T-helper 1 cell treated with Interleukin-12 subunit alpha and Interleukin-12 subunit beta and Interleukin-4 antibody, amounts not matched to agents 30 ng/mL and 1 ng/mL, for 36 hours (primary cell): ENCODE data around the gene DPM3. TPM values are rescaled to one million over a fixed set of nuclear protein-coding genes. Genes with fewer than 3 reads are reported as not detected.

Source experiments
- intact Hi-C: fragments of 100-400 bp; cut with micrococcal nuclease; formaldehyde crosslinking; loops from one replicate; pipeline ENCODE4 v1.15.1; 2024
- total RNA-seq: library from RNA; stranded (reverse); gene quantifications from 2 replicates; pipeline ENCODE4 v1.2.3, GENCODE V29; 2022

DPM3 gene
- total RNA-seq, 1 donor from 2014 or later: 38.4 TPM

DNA sequence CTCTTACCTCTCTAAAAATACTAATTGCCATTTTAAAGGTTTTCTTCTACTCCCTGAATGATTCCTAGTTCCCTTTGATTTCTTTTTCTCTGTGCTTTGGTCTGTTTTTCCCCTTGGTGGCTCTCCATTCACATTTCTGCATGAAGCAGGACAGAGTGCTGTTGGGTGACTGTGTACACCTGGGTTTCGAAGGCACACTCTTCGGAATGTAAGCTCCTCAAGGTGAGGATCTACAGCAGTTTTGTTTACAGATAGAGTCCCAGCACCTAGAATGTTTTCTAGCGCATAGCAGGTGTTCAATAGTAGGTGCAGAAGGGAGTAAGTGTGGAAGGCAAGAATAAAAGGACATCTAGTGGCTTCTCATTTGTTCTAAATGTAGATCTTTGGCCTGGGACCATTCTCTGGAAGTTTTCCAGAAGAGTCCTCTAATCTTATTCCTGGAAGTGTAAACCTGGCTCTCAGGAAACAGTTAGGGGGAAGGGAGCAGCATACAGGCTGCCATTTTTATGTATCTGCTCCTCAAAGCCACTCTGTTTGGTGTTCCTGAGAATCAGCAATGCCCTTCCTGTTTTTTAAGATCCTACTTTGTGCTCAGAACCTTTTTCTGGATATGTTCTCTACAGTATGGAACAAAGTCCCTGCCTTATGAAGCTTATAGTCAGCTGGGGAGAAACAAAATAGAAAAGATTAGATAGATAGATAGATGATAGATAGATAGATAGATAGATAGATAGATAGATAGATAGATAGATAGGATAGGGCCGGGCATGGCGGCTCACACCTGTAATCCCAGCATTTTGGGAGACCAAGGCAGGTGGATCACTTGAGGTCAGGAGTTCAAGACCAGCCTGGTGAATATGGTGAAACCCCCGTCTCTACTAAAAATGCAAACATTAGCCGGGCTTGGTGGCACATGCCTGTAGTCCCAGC, 35.5 kb downstream of the DPM3 start:
- intact Hi-C loops: no loop called here

DNA sequence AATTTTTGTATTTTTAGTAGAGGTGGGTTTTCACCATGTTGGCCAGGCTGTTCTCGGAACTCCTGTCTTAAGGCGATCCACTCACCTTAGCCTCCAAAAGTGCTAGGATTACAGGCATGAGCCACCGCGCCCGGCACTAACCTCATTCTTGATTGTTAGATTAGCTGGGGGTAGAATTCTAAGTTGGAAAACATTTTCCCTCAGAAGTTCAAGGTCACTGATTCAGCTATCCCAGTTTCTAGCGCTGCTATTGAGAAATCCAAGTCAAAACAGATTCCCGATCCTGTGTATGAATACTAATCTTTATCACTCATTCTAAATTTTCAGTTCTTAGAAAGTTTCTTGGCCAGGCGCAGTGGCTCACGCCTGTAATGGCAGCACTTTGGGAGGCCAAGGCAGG, 37.0 kb downstream of the DPM3 start:
- intact Hi-C loops: no loop called here

DNA sequence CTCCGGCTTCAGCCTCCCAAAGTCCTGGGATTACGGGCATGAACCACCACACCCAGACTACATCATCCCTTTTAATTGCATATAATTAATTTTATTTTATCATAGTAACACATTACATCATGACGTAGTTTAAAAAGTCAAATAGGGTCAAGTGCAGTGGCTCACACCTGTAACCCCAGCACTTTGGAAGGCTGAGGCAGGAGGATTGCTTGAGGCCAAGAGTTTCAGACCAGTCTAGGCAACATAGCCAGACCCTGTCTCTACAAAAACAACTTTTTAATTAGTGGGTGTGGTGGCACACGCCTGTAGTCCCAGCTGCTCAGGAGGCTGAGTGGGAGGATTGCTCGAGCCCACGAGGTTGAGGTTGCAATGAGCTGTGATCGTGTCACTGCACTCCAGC, 41.0 kb downstream of the DPM3 start:
- intact Hi-C loops: no loop called here

DNA sequence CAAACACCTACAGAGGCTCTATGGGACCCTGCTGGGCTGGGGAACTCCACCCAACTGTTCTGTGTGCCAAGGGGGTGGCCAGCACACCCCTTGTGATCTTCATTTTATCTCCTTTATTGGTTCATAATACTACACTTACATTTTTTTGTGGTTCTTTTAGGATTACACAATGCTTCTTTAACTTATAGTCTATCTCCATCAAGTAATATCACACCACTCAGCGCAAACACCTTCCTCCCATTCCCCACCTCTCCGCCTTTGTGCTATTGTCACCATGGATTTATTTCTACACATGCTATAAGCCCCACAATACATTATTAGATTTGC, 45.7 kb downstream of the DPM3 start:
- intact Hi-C loops: no loop called here

DNA sequence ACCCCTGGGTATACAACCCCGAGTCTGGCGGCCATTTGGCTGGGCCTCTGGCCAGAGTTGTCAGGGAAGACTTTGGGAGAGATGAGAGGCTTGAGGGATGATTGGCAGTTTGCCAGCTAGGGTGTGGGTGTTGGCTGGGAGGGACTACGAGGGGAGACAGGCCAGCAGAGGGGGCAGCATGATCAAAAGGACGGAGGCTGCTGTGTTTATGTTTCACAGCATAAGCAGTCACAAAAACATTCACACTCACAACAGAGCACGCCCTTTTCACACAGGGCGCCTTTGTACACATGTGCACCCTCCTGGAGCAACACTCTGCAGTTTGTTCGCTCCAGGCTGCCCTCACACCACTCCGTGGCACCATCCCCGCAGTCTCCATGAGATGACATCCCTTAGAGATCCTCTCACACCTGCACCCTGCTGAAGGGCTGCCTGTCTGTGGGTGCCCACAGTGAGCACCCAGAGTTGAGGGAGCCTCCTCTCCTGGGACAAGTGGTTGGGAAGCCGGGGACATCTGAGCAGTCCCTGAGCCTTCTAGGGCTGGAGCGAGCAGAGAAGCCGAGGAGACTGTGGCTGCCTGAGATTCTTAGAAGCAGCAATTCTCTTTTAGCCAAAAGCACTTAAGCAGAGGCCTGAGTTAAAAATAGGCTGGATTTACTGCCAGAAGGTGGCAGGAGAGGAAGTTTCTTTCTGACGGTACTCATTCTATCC, 46.3 kb downstream of the DPM3 start:
- intact Hi-C loops: no loop called here

DNA sequence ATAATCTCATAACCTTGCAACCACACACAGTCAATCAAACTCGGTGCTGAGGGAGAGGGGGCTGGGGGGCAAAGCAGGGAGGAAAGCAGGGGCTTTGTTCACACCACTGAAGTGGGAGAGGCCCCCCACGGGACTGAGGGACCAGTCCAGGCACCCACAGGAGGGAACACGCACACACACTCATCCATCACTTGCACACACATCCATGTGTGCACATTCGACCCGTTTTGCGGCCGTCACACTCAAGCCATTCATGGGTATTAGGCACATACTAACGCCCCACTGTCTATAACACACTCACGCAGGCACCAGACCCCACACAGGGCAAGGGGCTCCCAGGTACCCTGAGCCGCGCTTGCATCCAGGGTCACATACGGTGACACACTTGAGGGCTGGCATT, 47.7 kb downstream of the DPM3 start:
- intact Hi-C loops: no loop called here

DNA sequence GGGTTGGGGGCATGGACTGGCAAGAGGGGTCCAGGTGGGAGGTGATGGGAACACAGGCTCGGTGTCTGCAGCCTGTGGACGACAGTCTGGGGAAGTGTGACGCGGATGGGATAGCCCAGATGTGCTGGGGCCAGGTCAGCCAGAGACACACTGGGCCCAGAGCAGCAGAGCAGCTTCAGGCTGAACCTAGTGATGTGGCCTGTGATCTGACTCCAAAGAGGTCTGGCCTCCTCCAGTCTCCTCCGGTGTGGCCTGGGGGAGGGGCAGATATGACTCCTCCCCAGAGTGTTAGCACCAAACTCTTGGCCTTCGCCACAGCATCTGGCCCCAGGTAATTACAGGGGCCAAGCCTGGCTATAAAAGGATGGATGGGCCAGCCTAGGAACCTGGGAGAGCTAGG, 48.2 kb downstream of the DPM3 start:
- intact Hi-C loops: no loop called here

DNA sequence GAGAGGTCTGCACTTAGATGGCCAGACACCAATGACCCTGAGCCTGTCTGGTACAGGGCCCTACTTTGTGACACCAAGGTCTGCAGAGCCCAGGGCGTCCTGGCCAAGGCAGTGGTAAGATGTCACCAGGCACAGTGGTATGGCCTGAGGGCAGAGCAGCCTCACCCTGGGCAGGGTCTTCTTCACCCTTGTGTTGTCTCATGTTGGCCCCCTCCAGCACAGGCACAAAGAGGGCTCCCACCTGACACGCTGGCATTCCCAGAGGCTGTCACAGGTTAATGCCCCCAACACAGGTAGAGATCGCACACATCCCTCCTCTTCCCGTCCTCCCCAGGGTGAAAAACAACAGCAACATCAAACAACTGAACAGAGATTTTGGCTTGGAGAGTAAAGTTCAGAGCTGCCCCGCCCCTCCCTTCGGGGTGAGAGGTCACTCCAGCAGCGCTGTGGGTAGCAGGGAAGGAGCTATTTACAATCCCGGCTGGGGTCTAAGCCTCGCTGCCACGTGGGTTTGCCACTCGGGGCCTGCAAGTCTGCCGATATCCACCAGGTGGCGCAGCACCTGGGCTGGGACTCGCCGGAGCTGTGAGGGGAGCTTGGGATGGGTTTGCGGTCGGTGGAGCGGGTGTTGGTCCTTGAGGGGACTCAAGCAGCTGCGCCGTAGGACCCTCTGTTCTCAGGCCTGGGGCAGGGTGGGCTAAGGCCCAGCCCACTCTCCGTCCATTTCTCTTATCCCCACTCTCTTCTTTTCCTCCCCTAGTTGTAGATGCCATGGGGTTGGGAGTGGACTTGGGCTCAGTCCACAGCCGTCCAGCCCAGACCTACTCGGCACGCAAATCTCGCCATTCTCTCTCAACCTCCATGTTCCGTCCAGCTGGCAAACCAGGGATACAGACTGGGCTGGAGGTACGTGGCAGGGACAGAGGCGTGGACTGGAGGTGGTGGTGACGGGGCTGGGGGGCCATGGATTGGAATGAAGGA, 49.0 kb downstream of the DPM3 start:
- intact Hi-C loops: loop anchor here (1.0 kb wide), 2 partner anchors 76 to 81 kb away; no protein-coding TSS in a partner anchor

Other genes starting within 250 kb of the DPM3 start
- 35.1 and 35.3 TPM in 2 replicates for gene PMVK, start 203.8 kb downstream of the DPM3 start, total RNA-seq
- gene PBXIP1, start 184.4 kb downstream of the DPM3 start, total RNA-seq: 119 and 120 TPM in 2 replicates
- gene PYGO2, start 178.7 kb downstream of the DPM3 start, total RNA-seq: 45.6 and 47.0 TPM in 2 replicates
- 81.1 and 86.2 TPM in 2 replicates for gene SHC1, start 169.8 kb downstream of the DPM3 start, total RNA-seq
- 104 and 112 TPM in 2 replicates for gene CKS1B, start 165.8 kb downstream of the DPM3 start, total RNA-seq
- gene FLAD1, start 157.2 kb downstream of the DPM3 start, total RNA-seq: 55.8 and 56.9 TPM in 2 replicates
- gene LENEP, start 146.9 kb downstream of the DPM3 start, total RNA-seq: 0.93 and 0.98 TPM in 2 replicates
- gene ZBTB7B, start 137.7 kb downstream of the DPM3 start, total RNA-seq: 158 and 173 TPM in 2 replicates
- 0.15 and 0.29 TPM in 2 replicates for gene DCST2, start 106.8 kb downstream of the DPM3 start, total RNA-seq
- gene DCST1, start 106.7 kb downstream of the DPM3 start, total RNA-seq: not detected in 2 replicates
- gene ADAM15, start 89.2 kb downstream of the DPM3 start, total RNA-seq: 51.6 and 53.2 TPM in 2 replicates
- gene EFNA4, start 76.8 kb downstream of the DPM3 start, total RNA-seq: 5.9 and 6.6 TPM in 2 replicates
- gene EFNA3, start 61.7 kb downstream of the DPM3 start, total RNA-seq: 0.90 and 2.3 TPM in 2 replicates
- not detected in 2 replicates for gene EFNA1, start 12.7 kb downstream of the DPM3 start, total RNA-seq
- 27.9 and 32.5 TPM in 2 replicates for gene SLC50A1, start 4.7 kb downstream of the DPM3 start, total RNA-seq
- 224 and 225 TPM in 2 replicates for gene KRTCAP2, start 32.8 kb upstream of the DPM3 start, total RNA-seq
- gene TRIM46, start 33.3 kb upstream of the DPM3 start, total RNA-seq: 19.8 and 20.1 TPM in 2 replicates
- 19.7 and 20.6 TPM in 2 replicates for gene THBS3, start 67.4 kb upstream of the DPM3 start, total RNA-seq
- gene MTX1, start 68.2 kb upstream of the DPM3 start, total RNA-seq: 40.2 and 43.5 TPM in 2 replicates
- 18.3 and 20.5 TPM in 2 replicates for gene ENTREP3, start 115.0 kb upstream of the DPM3 start, total RNA-seq
- gene SCAMP3, start 121.8 kb upstream of the DPM3 start, total RNA-seq: 152 and 165 TPM in 2 replicates
- 88.4 and 91.1 TPM in 2 replicates for gene CLK2, start 133.0 kb upstream of the DPM3 start, total RNA-seq
- gene HCN3, start 136.9 kb upstream of the DPM3 start, total RNA-seq: 2.3 and 2.5 TPM in 2 replicates
- gene PKLR, start 160.9 kb upstream of the DPM3 start, total RNA-seq: not detected in 2 replicates
- gene FDPS, start 168.3 kb upstream of the DPM3 start, total RNA-seq: 194 and 195 TPM in 2 replicates
- 23.9 and 26.3 TPM in 2 replicates for gene RUSC1, start 180.4 kb upstream of the DPM3 start, total RNA-seq